Type B pancreatic cell (in vitro differentiated cells): Measurements from ENCODE around the gene PTP4A1. TPM values are rescaled to one million over a fixed set of nuclear protein-coding genes. Genes with fewer than 3 reads are reported as not detected.

Experiments used
- DNase-seq: peaks from one replicate; pipeline ENCODE4 v3.0.0; 2021; ENCODE audit warnings: mixed read lengths; ENCODE audit not compliant: unreplicated experiment; ENCODE audit errors: extremely low spot score
- H3K27ac Mint-ChIP-seq: 2 replicates; pipeline ENCODE4 v1.8.0; 2021; ENCODE audit warnings: mild to moderate bottlenecking, mixed read lengths
- H3K27me3 Mint-ChIP-seq: 2 replicates; pipeline ENCODE4 v1.8.0; 2021; ENCODE audit warnings: mixed read lengths
- H3K36me3 Mint-ChIP-seq: 2 replicates; pipeline ENCODE4 v1.8.0; 2021; ENCODE audit warnings: mixed read lengths
- H3K4me1 Mint-ChIP-seq: one replicate; pipeline ENCODE4 v1.8.0; 2021; ENCODE audit warnings: mixed read lengths; ENCODE audit not compliant: unreplicated experiment
- H3K4me3 Mint-ChIP-seq: 2 replicates; pipeline ENCODE4 v1.8.0; 2021; ENCODE audit warnings: mild to moderate bottlenecking, mixed read lengths
- H3K9me3 Mint-ChIP-seq: 2 replicates; pipeline ENCODE4 v1.8.0; 2021; ENCODE audit warnings: mixed read lengths
- total RNA-seq: library from RNA; stranded (reverse); gene quantifications from 2 replicates; pipeline ENCODE4 v1.2.1, GENCODE V29; 2021; ENCODE audit warnings: low replicate concordance
- TF ChIP-seq, protein P1 (sequence below): fragments of 200-600 bp; sonication (generic); conservative IDR thresholded peaks from 2 replicates; pipeline ENCODE4 v1.5.0; 2021; ENCODE audit warnings: antibody characterized with exemption, mild to moderate bottlenecking

Gene PTP4A1
- total RNA-seq, 1 donor from 2014 or later = 85.6 TPM

- H3K36me3 Mint-ChIP-seq = no peaks in the 10 kb centered on the region
- TF ChIP-seq, protein P1, sequence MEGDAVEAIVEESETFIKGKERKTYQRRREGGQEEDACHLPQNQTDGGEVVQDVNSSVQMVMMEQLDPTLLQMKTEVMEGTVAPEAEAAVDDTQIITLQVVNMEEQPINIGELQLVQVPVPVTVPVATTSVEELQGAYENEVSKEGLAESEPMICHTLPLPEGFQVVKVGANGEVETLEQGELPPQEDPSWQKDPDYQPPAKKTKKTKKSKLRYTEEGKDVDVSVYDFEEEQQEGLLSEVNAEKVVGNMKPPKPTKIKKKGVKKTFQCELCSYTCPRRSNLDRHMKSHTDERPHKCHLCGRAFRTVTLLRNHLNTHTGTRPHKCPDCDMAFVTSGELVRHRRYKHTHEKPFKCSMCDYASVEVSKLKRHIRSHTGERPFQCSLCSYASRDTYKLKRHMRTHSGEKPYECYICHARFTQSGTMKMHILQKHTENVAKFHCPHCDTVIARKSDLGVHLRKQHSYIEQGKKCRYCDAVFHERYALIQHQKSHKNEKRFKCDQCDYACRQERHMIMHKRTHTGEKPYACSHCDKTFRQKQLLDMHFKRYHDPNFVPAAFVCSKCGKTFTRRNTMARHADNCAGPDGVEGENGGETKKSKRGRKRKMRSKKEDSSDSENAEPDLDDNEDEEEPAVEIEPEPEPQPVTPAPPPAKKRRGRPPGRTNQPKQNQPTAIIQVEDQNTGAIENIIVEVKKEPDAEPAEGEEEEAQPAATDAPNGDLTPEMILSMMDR = no peak
- H3K27ac Mint-ChIP-seq = no peak overlapping the region
- no peaks in the 10 kb centered on the region for H3K9me3 Mint-ChIP-seq
- no peak overlapping the region for H3K4me3 Mint-ChIP-seq
- DNase-seq = no peak
- no peaks in the 10 kb centered on the region for H3K4me1 Mint-ChIP-seq
- no peaks in the 10 kb centered on the region for H3K27me3 Mint-ChIP-seq
Observed at GRCh38 chr6:63554782-63555181, 17.5 kb upstream of the PTP4A1 start.

GRCh38 chr6:63556369-63556768 is 15.9 kb upstream of the PTP4A1 start:
- Mint-ChIP-seq H3K27ac (no peak overlapping the region), H3K27me3 (no peaks in the 10 kb centered on the region), H3K36me3 (no peaks in the 10 kb centered on the region), H3K9me3 (no peaks in the 10 kb centered on the region), H3K4me1 (no peaks in the 10 kb centered on the region), H3K4me3 (no peak overlapping the region)
- TF ChIP-seq, protein P1 = no peak
- no peak for DNase-seq

DNA sequence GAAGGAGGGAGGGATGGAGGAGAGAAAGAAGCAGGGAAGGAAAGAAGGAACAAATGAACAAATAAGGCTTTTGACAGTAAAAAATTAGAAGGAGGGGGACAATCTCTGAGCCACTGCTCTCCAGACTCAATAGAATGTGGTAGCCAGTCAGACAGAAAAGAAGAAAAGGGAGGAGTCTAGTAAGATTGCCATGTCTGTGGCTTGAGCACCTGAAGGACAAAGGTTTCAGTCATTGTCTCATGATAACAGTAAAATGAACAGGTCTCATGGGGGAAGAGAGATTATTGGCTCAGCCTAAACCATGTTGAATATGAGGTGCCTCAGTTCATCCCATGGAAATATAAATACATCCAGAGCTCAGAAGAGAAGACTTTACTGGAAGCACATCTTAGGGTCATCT is 14.0 kb upstream of the PTP4A1 start:
- no peak for DNase-seq
- TF ChIP-seq, protein P1 = no peak
- Mint-ChIP-seq H3K9me3 (no peaks in the 10 kb centered on the region), H3K36me3 (no peaks in the 10 kb centered on the region), H3K27ac (no peak overlapping the region), H3K27me3 (no peaks in the 10 kb centered on the region), H3K4me1 (no peaks in the 10 kb centered on the region), H3K4me3 (no peak overlapping the region)

DNA sequence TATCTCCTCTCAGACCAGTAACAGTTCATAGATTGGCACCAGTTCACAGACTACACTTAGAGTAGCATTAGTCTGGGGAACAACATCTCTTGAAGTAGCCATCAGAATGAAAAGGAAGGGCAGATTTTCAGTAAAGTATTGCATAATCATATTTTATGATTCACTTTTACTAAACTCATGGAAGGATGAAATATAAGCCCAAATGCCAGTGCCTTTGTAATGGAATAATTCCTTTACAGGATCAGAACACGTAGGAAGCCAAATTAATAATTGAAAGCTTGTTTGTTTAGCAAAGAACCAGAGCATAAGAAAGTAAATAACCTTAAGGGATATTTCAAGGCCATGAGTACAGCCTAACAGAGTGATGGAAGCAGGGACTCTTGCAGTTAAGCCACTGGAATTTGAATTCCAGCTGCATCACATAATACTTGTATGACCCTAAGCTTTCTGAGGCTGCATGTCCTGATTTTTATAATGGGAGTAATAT is 11.4 kb upstream of the PTP4A1 start:
- peaks cover 5% of the 10 kb centered on the region for H3K4me1 Mint-ChIP-seq
- no peaks in the 10 kb centered on the region for H3K9me3 Mint-ChIP-seq
- no peak overlapping the region for H3K4me3 Mint-ChIP-seq
- DNase-seq = no peak
- H3K36me3 Mint-ChIP-seq = no peaks in the 10 kb centered on the region
- TF ChIP-seq, protein P1 = no peak
- H3K27me3 Mint-ChIP-seq = no peaks in the 10 kb centered on the region
- H3K27ac Mint-ChIP-seq = no peak overlapping the region

GRCh38 chr6:63561288-63561687 is 11.0 kb upstream of the PTP4A1 start:
- peaks cover 9% of the 10 kb centered on the region for H3K4me1 Mint-ChIP-seq
- TF ChIP-seq, protein P1 = no peak
- no peak overlapping the region for H3K4me3 Mint-ChIP-seq
- H3K9me3 Mint-ChIP-seq = no peaks in the 10 kb centered on the region
- H3K27ac Mint-ChIP-seq = no peak overlapping the region
- no peaks in the 10 kb centered on the region for H3K27me3 Mint-ChIP-seq
- no peak for DNase-seq
- no peaks in the 10 kb centered on the region for H3K36me3 Mint-ChIP-seq

DNA sequence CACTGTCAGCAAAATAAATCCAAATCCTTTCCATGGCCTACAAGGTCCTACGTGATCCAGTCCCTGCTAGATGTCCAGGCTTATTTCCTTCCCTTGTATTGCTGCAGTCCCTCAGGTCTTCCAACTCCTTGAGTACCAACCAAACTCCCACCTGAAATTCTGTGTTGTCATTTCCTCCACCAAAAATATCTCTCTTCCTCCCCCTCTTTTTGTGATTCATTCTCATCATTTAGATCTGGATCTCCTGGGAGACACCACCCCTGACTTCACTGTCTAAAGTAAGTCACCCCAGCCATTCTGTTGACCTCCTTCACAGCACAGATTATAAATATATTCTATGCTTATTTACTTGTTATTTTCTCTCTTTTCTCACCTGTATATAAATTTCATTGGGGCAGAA is 9.0 kb upstream of the PTP4A1 start:
- Mint-ChIP-seq H3K36me3 (no peaks in the 10 kb centered on the region), H3K4me1 (peaks cover 16% of the 10 kb centered on the region), H3K27me3 (no peaks in the 10 kb centered on the region), H3K27ac (no peak overlapping the region), H3K4me3 (no peak overlapping the region), H3K9me3 (peaks cover 12% of the 10 kb centered on the region)
- no peak for DNase-seq
- TF ChIP-seq, protein P1 = no peak
